Neural cell (in vitro differentiated cells): ENCODE measurements around the gene AURKA.

ENCODE experiments used
- EP300 ChIP-seq: fragments of 450-650 bp; conservative IDR thresholded peaks from 2 replicates; pipeline ENCODE4 v1.6.1; 2014; ENCODE audit warnings: antibody characterized with exemption, mild to moderate bottlenecking, moderate library complexity; ENCODE audit not compliant: poor library complexity, severe bottlenecking
- POLR2AphosphoS5 ChIP-seq: IDR thresholded peaks from 2 replicates; pipeline ENCODE4 v1.6.1; 2012
- RAD21 ChIP-seq: fragments of 450-650 bp; conservative IDR thresholded peaks from 2 replicates; pipeline ENCODE4 v1.6.1; 2014; ENCODE audit warnings: antibody characterized with exemption, mild to moderate bottlenecking, moderate library complexity
- SMC3 ChIP-seq: fragments of 450-650 bp; conservative IDR thresholded peaks from 2 replicates; pipeline ENCODE4 v1.6.1; 2014; ENCODE audit warnings: antibody characterized with exemption, mild to moderate bottlenecking, moderate library complexity; ENCODE audit not compliant: poor library complexity
- TF ChIP-seq, protein P1 (sequence below): fragments of 450-650 bp; IDR thresholded peaks from 2 replicates; pipeline ENCODE4 v1.5.1; 2014; ENCODE audit warnings: antibody characterized with exemption, mild to moderate bottlenecking, moderate library complexity; ENCODE audit not compliant: poor library complexity, severe bottlenecking

DNA sequence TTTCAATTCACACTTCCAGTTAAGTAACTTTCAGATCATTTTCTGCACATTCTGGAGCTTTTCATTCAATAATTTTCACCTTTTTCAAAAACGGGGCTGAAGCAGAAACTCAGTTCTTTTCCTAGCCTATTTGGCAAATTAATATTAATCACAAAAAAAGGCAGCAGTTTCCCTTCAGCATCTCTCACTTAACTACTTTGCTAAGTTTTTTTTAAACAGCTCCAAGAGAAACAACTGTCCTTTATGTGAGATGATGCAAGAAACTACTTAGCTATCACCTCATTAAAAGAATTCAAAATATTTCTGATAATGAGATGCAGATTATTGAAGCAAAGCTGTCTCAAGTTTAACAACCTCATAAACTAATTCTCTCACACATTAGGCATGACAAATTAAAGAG lies 31.9 kb upstream of the AURKA start:
- TF ChIP-seq, protein P1, sequence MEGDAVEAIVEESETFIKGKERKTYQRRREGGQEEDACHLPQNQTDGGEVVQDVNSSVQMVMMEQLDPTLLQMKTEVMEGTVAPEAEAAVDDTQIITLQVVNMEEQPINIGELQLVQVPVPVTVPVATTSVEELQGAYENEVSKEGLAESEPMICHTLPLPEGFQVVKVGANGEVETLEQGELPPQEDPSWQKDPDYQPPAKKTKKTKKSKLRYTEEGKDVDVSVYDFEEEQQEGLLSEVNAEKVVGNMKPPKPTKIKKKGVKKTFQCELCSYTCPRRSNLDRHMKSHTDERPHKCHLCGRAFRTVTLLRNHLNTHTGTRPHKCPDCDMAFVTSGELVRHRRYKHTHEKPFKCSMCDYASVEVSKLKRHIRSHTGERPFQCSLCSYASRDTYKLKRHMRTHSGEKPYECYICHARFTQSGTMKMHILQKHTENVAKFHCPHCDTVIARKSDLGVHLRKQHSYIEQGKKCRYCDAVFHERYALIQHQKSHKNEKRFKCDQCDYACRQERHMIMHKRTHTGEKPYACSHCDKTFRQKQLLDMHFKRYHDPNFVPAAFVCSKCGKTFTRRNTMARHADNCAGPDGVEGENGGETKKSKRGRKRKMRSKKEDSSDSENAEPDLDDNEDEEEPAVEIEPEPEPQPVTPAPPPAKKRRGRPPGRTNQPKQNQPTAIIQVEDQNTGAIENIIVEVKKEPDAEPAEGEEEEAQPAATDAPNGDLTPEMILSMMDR: no peak
- TF ChIP-seq RAD21: no peak
- TF ChIP-seq EP300: no peak
- TF ChIP-seq SMC3: no peak
- TF ChIP-seq POLR2AphosphoS5: no peak
